IMR-90 (cell line): ENCODE data around the gene PCMTD2. TPM values are rescaled to one million over a fixed set of nuclear protein-coding genes. Genes with fewer than 3 reads are reported as not detected.

ENCODE experiments used
- ATAC-seq: fragments of 200-7000 bp; cut with Tn5 transposase; 2 replicates; pipeline ENCODE4 v1.9.1; 2020; ENCODE audit warnings: low read depth, mild to moderate bottlenecking, moderate library complexity
- BruUV-seq: library from RNA; stranded (reverse); fragments of 400-500 nt; replicated peaks from 2 replicates; lab custom pipeline; 2021; lab: Mats Ljungman, UMichigan
- CTCF ChIA-PET: fragments of 300-600 bp; formaldehyde crosslinking; extraction: SDS; loops from one replicate; lab custom pipeline; 2021; ENCODE audit warnings: antibody characterized with exemption; lab: Yijun Ruan, JAX
- POLR2A ChIA-PET: fragments of 300-600 bp; sonication (Branson Sonifier 250); formaldehyde crosslinking; loops from one replicate; lab custom pipeline; 2022; ENCODE audit warnings: antibody characterized with exemption; ENCODE audit not compliant: unreplicated experiment; lab: Charles Lee
- DNase-seq: peaks from one replicate; pipeline ENCODE4 v3.0.0; 2013
- H2AFZ ChIP-seq: replicated peaks from 2 replicates; pipeline ENCODE3; 2013; ENCODE audit warnings: low read length, mild to moderate bottlenecking; ENCODE audit not compliant: poor library complexity
- H2AK5ac ChIP-seq: 2 replicates; pipeline ENCODE4 v1.6.1; 2013; ENCODE audit warnings: low read depth, low read length, inconsistent platforms
- H2AK9ac ChIP-seq: replicated peaks from 2 replicates; pipeline ENCODE3; 2013; ENCODE audit warnings: mild to moderate bottlenecking, low read depth, low read length, moderate library complexity; ENCODE audit not compliant: poor library complexity
- H2BK120ac ChIP-seq: 2 replicates; pipeline ENCODE4 v1.6.1; 2013; ENCODE audit warnings: low read depth, low read length, inconsistent platforms
- H2BK15ac ChIP-seq: 3 replicates; pipeline ENCODE4 v1.6.1; 2013; ENCODE audit warnings: low read depth, low read length, inconsistent platforms
- H2BK20ac ChIP-seq: 2 replicates; pipeline ENCODE4 v1.6.1; 2013; ENCODE audit warnings: low read depth, mild to moderate bottlenecking, inconsistent platforms, low read length, moderate library complexity
- H2BK5ac ChIP-seq: 2 replicates; pipeline ENCODE4 v1.6.1; 2013; ENCODE audit warnings: mild to moderate bottlenecking, low read depth, low read length, inconsistent platforms; ENCODE audit not compliant: poor library complexity, severe bottlenecking
- H3K14ac ChIP-seq: replicated peaks from 2 replicates; pipeline ENCODE4 v1.6.1; 2013; ENCODE audit warnings: low read depth, low read length, inconsistent platforms
- H3K18ac ChIP-seq: 2 replicates; pipeline ENCODE4 v1.6.1; 2013; ENCODE audit warnings: low read depth, low read length, control low read depth
- H3K23ac ChIP-seq: 2 replicates; pipeline ENCODE4 v1.6.1; 2013; ENCODE audit warnings: low read depth, low read length, inconsistent platforms
- H3K27ac ChIP-seq: 2 replicates; pipeline ENCODE4 v1.5.1; 2013; ENCODE audit warnings: mild to moderate bottlenecking, control low read depth, low read length; ENCODE audit not compliant: insufficient read depth
- H3K27me3 ChIP-seq: 2 replicates; pipeline ENCODE4 v1.6.1; 2013; ENCODE audit warnings: low read length; ENCODE audit not compliant: control insufficient read depth, insufficient read depth
- H3K36me3 ChIP-seq: 2 replicates; pipeline ENCODE4 v1.6.1; 2013; ENCODE audit warnings: low read length, mixed read lengths; ENCODE audit not compliant: control insufficient read depth, insufficient read depth
- H3K4ac ChIP-seq: 2 replicates; pipeline ENCODE4 v1.6.1; 2013; ENCODE audit warnings: low read depth, low read length, inconsistent platforms
- H3K4me1 ChIP-seq: 2 replicates; pipeline ENCODE4 v1.6.1; 2013; ENCODE audit warnings: low read length, mixed read lengths; ENCODE audit not compliant: control insufficient read depth, insufficient read depth
- H3K4me2 ChIP-seq: 2 replicates; pipeline ENCODE4 v1.6.1; 2013; ENCODE audit warnings: low read depth, mild to moderate bottlenecking, control low read depth, low read length, moderate library complexity
- H3K4me3 ChIP-seq: 2 replicates; pipeline ENCODE4 v1.5.1; 2013; ENCODE audit warnings: low read depth, mild to moderate bottlenecking, control low read depth, low read length, moderate library complexity; ENCODE audit not compliant: insufficient read depth
- H3K56ac ChIP-seq: 2 replicates; pipeline ENCODE4 v1.6.1; 2013; ENCODE audit warnings: low read length, inconsistent platforms; ENCODE audit not compliant: insufficient read depth; ENCODE audit errors: extremely low read depth
- H3K79me1 ChIP-seq, 2 experiments: 2 replicates each; pipeline ENCODE4 v1.6.1; 2013; ENCODE audit warnings: low read length in 2 of 2, inconsistent platforms in 1 of 2, low read depth in 1 of 2
- H3K9ac ChIP-seq: 2 replicates; pipeline ENCODE4 v1.6.1; 2013; ENCODE audit warnings: low read depth, low read length, control low read depth
- H3K9me1 ChIP-seq: 2 replicates; pipeline ENCODE4 v1.6.1; 2013; ENCODE audit warnings: low read length, inconsistent platforms; ENCODE audit not compliant: insufficient read depth
- H3K9me3 ChIP-seq: 2 replicates; pipeline ENCODE4 v1.6.1; 2013; ENCODE audit warnings: low read length; ENCODE audit not compliant: control insufficient read depth, insufficient read depth
- H4K20me1 ChIP-seq: 2 replicates; pipeline ENCODE4 v1.6.1; 2013; ENCODE audit warnings: low read length, inconsistent platforms; ENCODE audit not compliant: insufficient read depth
- H4K5ac ChIP-seq: 2 replicates; pipeline ENCODE4 v1.6.1; 2013; ENCODE audit warnings: mild to moderate bottlenecking, low read depth, low read length, control low read depth
- H4K8ac ChIP-seq, 2 experiments: 2 replicates each; pipeline ENCODE4 v1.6.1; 2013; ENCODE audit warnings: low read depth in 2 of 2, low read length in 2 of 2, control low read depth in 1 of 2, inconsistent platforms in 1 of 2
- H4K91ac ChIP-seq: 2 replicates; pipeline ENCODE4 v1.6.1; 2013; ENCODE audit warnings: low read depth, low read length, inconsistent platforms; ENCODE audit not compliant: insufficient read depth
- BHLHE40 ChIP-seq: fragments of 150-350 bp; IDR thresholded peaks from 2 replicates; pipeline ENCODE4 v1.6.1; 2016; ENCODE audit warnings: mild to moderate bottlenecking, low read depth, low read length
- CEBPB ChIP-seq: IDR thresholded peaks from 2 replicates; pipeline ENCODE4 v1.6.1; 2012; ENCODE audit warnings: low read depth, low read length, improper control_type of control experiment
- CHD1 ChIP-seq: IDR thresholded peaks from 2 replicates; pipeline ENCODE4 v1.6.1; 2012; ENCODE audit warnings: low read depth, low read length, improper control_type of control experiment
- FOS ChIP-seq: fragments of 150-350 bp; IDR thresholded peaks from 2 replicates; pipeline ENCODE4 v1.6.1; 2016; ENCODE audit warnings: low read depth, low read length
- MAFK ChIP-seq: IDR thresholded peaks from 2 replicates; pipeline ENCODE4 v1.6.1; 2012; ENCODE audit warnings: low read depth, low read length, improper control_type of control experiment
- MAZ ChIP-seq: IDR thresholded peaks from 2 replicates; pipeline ENCODE4 v1.6.1; 2012; ENCODE audit warnings: low read depth, mild to moderate bottlenecking, low read length, improper control_type of control experiment, moderate library complexity, borderline replicate concordance
- MXI1 ChIP-seq: IDR thresholded peaks from 2 replicates; pipeline ENCODE4 v1.6.1; 2012; ENCODE audit warnings: low read depth, mild to moderate bottlenecking, low read length, moderate library complexity, borderline replicate concordance
- NFE2L2 ChIP-seq: fragments of 150-350 bp; IDR thresholded peaks from 2 replicates; pipeline ENCODE4 v1.6.1; 2016; ENCODE audit warnings: low read depth, mild to moderate bottlenecking, low read length
- POLR2A ChIP-seq: IDR thresholded peaks from 2 replicates; pipeline ENCODE4 v1.6.1; 2012; ENCODE audit warnings: mild to moderate bottlenecking, low read depth, low read length
- RAD21 ChIP-seq: IDR thresholded peaks from 2 replicates; pipeline ENCODE4 v1.6.1; 2012; ENCODE audit warnings: low read length, improper control_type of control experiment
- RCOR1 ChIP-seq: IDR thresholded peaks from 2 replicates; pipeline ENCODE4 v1.6.1; 2012; ENCODE audit warnings: mild to moderate bottlenecking, low read length, improper control_type of control experiment; ENCODE audit not compliant: insufficient replicate concordance
- RFX5 ChIP-seq: IDR thresholded peaks from 2 replicates; pipeline ENCODE4 v1.8.0; 2012; ENCODE audit warnings: low read depth, mild to moderate bottlenecking, low read length, moderate library complexity
- SMC3 ChIP-seq: fragments of 150-350 bp; IDR thresholded peaks from 2 replicates; pipeline ENCODE4 v1.6.1; 2016; ENCODE audit warnings: low read depth, mild to moderate bottlenecking, antibody characterized with exemption, low read length, moderate library complexity
- USF2 ChIP-seq: fragments of 150-350 bp; IDR thresholded peaks from 2 replicates; pipeline ENCODE4 v1.6.1; 2017; ENCODE audit warnings: mild to moderate bottlenecking, antibody characterized with exemption, low read length, low read depth
- WGBS, 2 experiments: methylation state at CpG; one replicate each; pipeline versions ENCODE4 v1.1.5 to v1.1.7; 2013; ENCODE audit warnings: missing lambda C conversion rate in 2 of 2; ENCODE audit not compliant: insufficient read length in 1 of 2; ENCODE audit errors: extremely low coverage in 2 of 2; 5-methylcytosine and 5-hydroxymethylcytosine counted together
- dilution Hi-C: fragments of 300-500 bp; cut with HindIII; formaldehyde crosslinking; loops from one replicate; pipeline ENCODE4 v1.14.3; 2018; ENCODE audit warnings: low sequenced_read_pairs; ENCODE audit not compliant: unreplicated experiment
- in situ Hi-C: fragments of 300-500 bp; cut with MboI; formaldehyde crosslinking; loops from 3 replicates; pipeline ENCODE4 v1.14.3; 2019; ENCODE audit warnings: low sequenced_read_pairs, inconsistent platforms, mixed read lengths
- intact Hi-C: fragments of 100-400 bp; cut with micrococcal nuclease; formaldehyde crosslinking; loops from 2 replicates; pipeline ENCODE4 v1.10.0; 2022
- polyA plus RNA-seq, 3 experiments: library from polyadenylated mRNA; depleted of rRNA; stranded (reverse); fragments of >200 nt; gene quantifications; 2 replicates each; pipeline ENCODE4 v1.2.3, GENCODE V29; 2012; ENCODE audit warnings: low replicate concordance in 1 of 3
- total RNA-seq: library from RNA; depleted of rRNA; stranded (reverse); fragments of >200 nt; gene quantifications from 2 replicates; pipeline ENCODE4 v1.2.3, GENCODE V29; 2012
- TF ChIP-seq, protein P1 (sequence below): fragments of 150-350 bp; IDR thresholded peaks from 2 replicates; pipeline ENCODE4 v1.6.1; 2016; ENCODE audit warnings: low read depth, mild to moderate bottlenecking, low read length, moderate library complexity, borderline replicate concordance
- TF ChIP-seq, protein P2 (sequence below): conservative IDR thresholded peaks from 2 replicates; pipeline ENCODE4 v1.5.1; 2012; ENCODE audit warnings: mild to moderate bottlenecking, low read depth, low read length, improper control_type of control experiment

Gene PCMTD2
- total and polyA plus RNA-seq, 2 of the 4 experiments (the other 2 are of a cell fraction): 23.6 to 28.3 TPM

DNA sequence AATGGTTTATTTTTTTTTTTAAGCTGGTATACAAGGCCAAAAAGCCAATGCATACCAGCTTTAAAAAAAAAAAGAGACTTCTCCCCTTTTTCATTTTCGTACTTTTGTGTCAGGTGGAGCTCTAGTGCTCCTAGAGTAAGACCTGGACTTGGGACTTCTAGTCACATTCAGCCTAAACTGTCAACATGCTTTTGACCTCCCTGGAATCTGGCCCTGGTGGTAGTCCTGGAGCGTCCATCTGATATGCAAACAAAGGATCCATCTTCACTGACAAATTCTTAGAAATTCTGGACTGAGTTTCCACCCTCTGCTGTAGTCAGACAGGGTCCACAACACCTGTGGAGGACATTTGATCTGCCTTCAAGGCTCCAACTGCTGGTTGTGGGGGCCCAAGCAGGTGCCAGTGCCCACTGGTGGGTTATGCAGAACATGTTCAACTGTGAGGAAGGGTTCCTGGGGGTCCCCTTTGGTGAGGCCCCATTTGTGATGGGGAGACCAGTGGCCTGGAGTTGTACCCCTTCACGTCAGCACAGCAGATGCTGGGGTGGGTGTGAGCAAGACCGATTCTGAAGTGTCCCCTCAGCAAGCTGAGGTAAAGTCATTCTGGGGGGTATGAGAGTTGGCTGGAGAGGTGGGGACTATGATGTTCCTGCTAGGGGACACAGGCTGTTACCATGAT, 12.6 kb upstream of the PCMTD2 start:
- H4K20me1 ChIP-seq: no peaks in the 10 kb centered on the region
- TF ChIP-seq FOS (no peak), RAD21 (no peak), POLR2A (no peak), CEBPB (no peak), SMC3 (no peak), RCOR1 (no peak), RFX5 (no peak), BHLHE40 (no peak), MAFK (no peak), CHD1 (no peak), USF2 (no peak), MAZ (no peak), NFE2L2 (no peak), MXI1 (no peak)
- TF ChIP-seq, protein P1, sequence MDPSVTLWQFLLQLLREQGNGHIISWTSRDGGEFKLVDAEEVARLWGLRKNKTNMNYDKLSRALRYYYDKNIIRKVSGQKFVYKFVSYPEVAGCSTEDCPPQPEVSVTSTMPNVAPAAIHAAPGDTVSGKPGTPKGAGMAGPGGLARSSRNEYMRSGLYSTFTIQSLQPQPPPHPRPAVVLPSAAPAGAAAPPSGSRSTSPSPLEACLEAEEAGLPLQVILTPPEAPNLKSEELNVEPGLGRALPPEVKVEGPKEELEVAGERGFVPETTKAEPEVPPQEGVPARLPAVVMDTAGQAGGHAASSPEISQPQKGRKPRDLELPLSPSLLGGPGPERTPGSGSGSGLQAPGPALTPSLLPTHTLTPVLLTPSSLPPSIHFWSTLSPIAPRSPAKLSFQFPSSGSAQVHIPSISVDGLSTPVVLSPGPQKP: no peak
- TF ChIP-seq, protein P2, sequence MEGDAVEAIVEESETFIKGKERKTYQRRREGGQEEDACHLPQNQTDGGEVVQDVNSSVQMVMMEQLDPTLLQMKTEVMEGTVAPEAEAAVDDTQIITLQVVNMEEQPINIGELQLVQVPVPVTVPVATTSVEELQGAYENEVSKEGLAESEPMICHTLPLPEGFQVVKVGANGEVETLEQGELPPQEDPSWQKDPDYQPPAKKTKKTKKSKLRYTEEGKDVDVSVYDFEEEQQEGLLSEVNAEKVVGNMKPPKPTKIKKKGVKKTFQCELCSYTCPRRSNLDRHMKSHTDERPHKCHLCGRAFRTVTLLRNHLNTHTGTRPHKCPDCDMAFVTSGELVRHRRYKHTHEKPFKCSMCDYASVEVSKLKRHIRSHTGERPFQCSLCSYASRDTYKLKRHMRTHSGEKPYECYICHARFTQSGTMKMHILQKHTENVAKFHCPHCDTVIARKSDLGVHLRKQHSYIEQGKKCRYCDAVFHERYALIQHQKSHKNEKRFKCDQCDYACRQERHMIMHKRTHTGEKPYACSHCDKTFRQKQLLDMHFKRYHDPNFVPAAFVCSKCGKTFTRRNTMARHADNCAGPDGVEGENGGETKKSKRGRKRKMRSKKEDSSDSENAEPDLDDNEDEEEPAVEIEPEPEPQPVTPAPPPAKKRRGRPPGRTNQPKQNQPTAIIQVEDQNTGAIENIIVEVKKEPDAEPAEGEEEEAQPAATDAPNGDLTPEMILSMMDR: no peak
- DNase-seq (no peak), ATAC-seq (no peak)
- H2AK5ac ChIP-seq: no peak overlapping the region
- no peaks in the 10 kb centered on the region for H3K79me1 ChIP-seq
- no TSS peak for BruUV-seq
- no peak overlapping the region for H2AFZ ChIP-seq
- no peak overlapping the region for H4K8ac ChIP-seq
- 50% methylated on average over 2 of the region's 4 CpGs; no CpG with 5 or more reads in 1 of the 2 experiments for WGBS, 2 experiments
- POLR2A ChIA-PET: no interaction called here
- no peak overlapping the region for H4K91ac ChIP-seq
- peaks cover 46% of the 10 kb centered on the region for H3K27me3 ChIP-seq
- CTCF ChIA-PET: no interaction called here
- H3K18ac ChIP-seq: no peak overlapping the region
- in situ Hi-C loops (no loop called here), intact Hi-C loops (no loop called here), dilution Hi-C loops (no loop called here)
- no peak overlapping the region for H2BK120ac ChIP-seq
- no peak overlapping the region for H2BK15ac ChIP-seq
- H2AK9ac ChIP-seq: no peak overlapping the region
- H2BK20ac ChIP-seq: no peak overlapping the region
- no peak overlapping the region for H3K4ac ChIP-seq
- no peak overlapping the region for H2BK5ac ChIP-seq
- H3K4me3 ChIP-seq: no peak overlapping the region
- H3K36me3 ChIP-seq: no peaks in the 10 kb centered on the region
- H3K9me3 ChIP-seq: no peaks in the 10 kb centered on the region
- no peaks in the 10 kb centered on the region for H3K4me1 ChIP-seq
- no peak overlapping the region for H3K56ac ChIP-seq
- no peak overlapping the region for H3K23ac ChIP-seq
- H3K9ac ChIP-seq: no peak overlapping the region
- no peak overlapping the region for H3K27ac ChIP-seq
- no peak overlapping the region for H3K4me2 ChIP-seq
- no peaks in the 10 kb centered on the region for H3K9me1 ChIP-seq
- no peak overlapping the region for H4K5ac ChIP-seq
- H3K14ac ChIP-seq: no peak overlapping the region
